Measurements from ENCODE around the gene ECHDC1. TPM values are rescaled to one million over a fixed set of nuclear protein-coding genes. Genes with fewer than 3 reads are reported as not detected.

The ECHDC1 gene
- total and polyA plus RNA-seq, 2 experiments from 2014 or later, result 60.8 to 75.6 TPM

DNA sequence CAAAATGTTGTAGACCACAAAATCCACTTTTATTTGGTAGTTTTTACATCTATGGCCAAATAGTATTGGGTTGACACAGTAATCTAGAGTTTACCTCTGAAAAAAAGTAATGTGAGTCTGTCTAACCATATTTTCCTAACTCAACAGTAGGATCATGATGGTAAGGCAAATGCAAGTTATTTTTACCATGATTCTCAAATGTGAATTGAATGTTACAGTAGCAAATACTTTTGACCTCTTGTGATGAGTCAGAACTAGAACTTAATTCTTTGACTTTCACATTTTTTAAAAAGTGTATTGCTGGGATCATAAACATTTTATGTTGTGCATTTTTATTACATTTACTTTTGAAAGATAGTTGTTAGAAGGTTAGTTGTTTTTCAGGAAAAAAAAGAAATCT lies 54.7 kb downstream of the ECHDC1 start:
- in situ Hi-C loops (cut with MboI), result no loop called here
- Histone ChIP-seq H3F3A (ENCODE audit: insufficient read depth) (peaks cover 32% of the 10 kb centered on the region; the same call in 1 of the 2 replicates), H2AFZ (no peak overlapping the region), H3K9me2 (ENCODE audit: insufficient read depth) (no peaks in the 10 kb centered on the region), H3K36me3 (ENCODE audit: low read depth) (peaks cover 60% of the 10 kb centered on the region), H3K9me3 (ENCODE audit: low read depth) (no peaks in the 10 kb centered on the region), H3K4me1 (ENCODE audit: insufficient read depth) (0 out of 2 replicates have a peak, but pooled peaks cover 4% of the 10 kb centered on the region), H3K4me3 (no peak overlapping the region), H3K4me2 (ENCODE audit: unreplicated experiment) (no peak overlapping the region), H3K9ac (no peak overlapping the region), H3K27ac (no peak overlapping the region), H3K27me3 (replicated peaks; ENCODE audit: insufficient read depth) (no peaks in the 10 kb centered on the region), H4K20me1 (ENCODE audit: insufficient read depth) (no peaks in the 10 kb centered on the region), H3K79me2 (ENCODE audit: insufficient read depth) (peaks cover 94% of the 10 kb centered on the region)
- peak; percentile 25 for DNase-seq
- TF ChIP-seq EZH2 (IDR thresholded peaks at IDR 0.05; ENCODE audit: insufficient read depth, poor library complexity, severe bottlenecking) (no peak), EZH2phosphoT487 (IDR thresholded peaks at IDR 0.05; ENCODE audit: insufficient read depth, low read depth) (no peak)

DNA sequence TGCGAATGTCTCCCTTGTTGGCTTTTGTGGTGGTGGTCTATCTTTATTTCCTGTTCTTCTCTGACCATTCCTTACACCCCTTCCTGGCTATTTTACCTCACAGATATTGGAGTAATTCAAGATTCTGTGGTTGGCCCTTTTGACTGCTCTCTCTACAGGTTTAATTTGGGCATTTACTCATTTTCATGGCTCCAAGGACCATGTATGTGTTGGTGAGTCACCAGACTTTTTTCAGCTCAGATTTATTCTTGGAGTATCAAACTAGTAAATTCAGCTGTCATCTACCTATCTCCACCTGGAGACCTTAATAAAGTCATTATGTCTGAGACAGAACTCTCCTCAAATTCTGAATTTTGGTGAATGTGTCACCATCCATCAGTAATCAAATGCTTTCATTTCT lies 61.2 kb downstream of the ECHDC1 start:
- H3K27me3 ChIP-seq (replicated peaks; ENCODE audit: insufficient read depth), result no peaks in the 10 kb centered on the region
- H3K4me2 ChIP-seq (ENCODE audit: unreplicated experiment), result no peak overlapping the region
- 0 out of 2 replicates have a peak, but pooled peaks cover 16% of the 10 kb centered on the region for H4K20me1 ChIP-seq (ENCODE audit: insufficient read depth)
- DNase-seq, result no peak
- no peak overlapping the region for H3K9ac ChIP-seq
- H2AFZ ChIP-seq, result no peak overlapping the region
- no peak overlapping the region for H3K4me3 ChIP-seq
- 97 to 100% methylated on average over 1 of the region's 1 CpG for WGBS, 2 experiments (ENCODE audit: low coverage in 1 of 2, low lambda C conversion rate in 2 of 2, missing lambda C conversion rate in 2 of 2)
- H3K36me3 ChIP-seq (ENCODE audit: low read depth), result peaks cover 59% of the 10 kb centered on the region
- no peak overlapping the region for H3K27ac ChIP-seq
- peaks cover 12% of the 10 kb centered on the region; the same call in 1 of the 2 replicates for H3F3A ChIP-seq (ENCODE audit: insufficient read depth)
- H3K79me2 ChIP-seq (ENCODE audit: insufficient read depth), result peaks cover 91% of the 10 kb centered on the region
- TF ChIP-seq EZH2phosphoT487 (IDR thresholded peaks at IDR 0.05; ENCODE audit: insufficient read depth, low read depth) (no peak), EZH2 (IDR thresholded peaks at IDR 0.05; ENCODE audit: insufficient read depth, poor library complexity, severe bottlenecking) (no peak)
- H3K9me3 ChIP-seq (ENCODE audit: low read depth), result no peaks in the 10 kb centered on the region
- H3K9me2 ChIP-seq (ENCODE audit: insufficient read depth), result no peaks in the 10 kb centered on the region
- in situ Hi-C loops (cut with MboI), result no loop called here
- H3K4me1 ChIP-seq (ENCODE audit: insufficient read depth), result no peaks in the 10 kb centered on the region

- H3K4me1 ChIP-seq (ENCODE audit: insufficient read depth), result no peaks in the 10 kb centered on the region
- peaks cover 12% of the 10 kb centered on the region; the same call in 1 of the 2 replicates for H3F3A ChIP-seq (ENCODE audit: insufficient read depth)
- H3K27ac ChIP-seq, result no peak overlapping the region
- H3K4me3 ChIP-seq, result no peak overlapping the region
- in situ Hi-C loops (cut with MboI), result no loop called here
- WGBS, 2 experiments (ENCODE audit: low coverage in 1 of 2, low lambda C conversion rate in 2 of 2, missing lambda C conversion rate in 2 of 2), result 95 to 96% methylated on average over 1 of the region's 1 CpG
- no peak for TF ChIP-seq EZH2 (IDR thresholded peaks at IDR 0.05; ENCODE audit: insufficient read depth, poor library complexity, severe bottlenecking)
- no peak for TF ChIP-seq EZH2phosphoT487 (IDR thresholded peaks at IDR 0.05; ENCODE audit: insufficient read depth, low read depth)
- no peaks in the 10 kb centered on the region for H3K9me2 ChIP-seq (ENCODE audit: insufficient read depth)
- peaks cover 93% of the 10 kb centered on the region for H3K79me2 ChIP-seq (ENCODE audit: insufficient read depth)
- no peaks in the 10 kb centered on the region for H3K9me3 ChIP-seq (ENCODE audit: low read depth)
- no peaks in the 10 kb centered on the region for H3K27me3 ChIP-seq (replicated peaks; ENCODE audit: insufficient read depth)
- no peak overlapping the region for H3K4me2 ChIP-seq (ENCODE audit: unreplicated experiment)
- no peak overlapping the region for H3K9ac ChIP-seq
- no peak for DNase-seq
- H2AFZ ChIP-seq, result no peak overlapping the region
- peaks cover 38% of the 10 kb centered on the region for H3K36me3 ChIP-seq (ENCODE audit: low read depth)
- H4K20me1 ChIP-seq (ENCODE audit: insufficient read depth), result peaks cover 23% of the 10 kb centered on the region
Measured at GRCh38 chr6:127279815-127280214, 63.6 kb downstream of the ECHDC1 start.

DNA sequence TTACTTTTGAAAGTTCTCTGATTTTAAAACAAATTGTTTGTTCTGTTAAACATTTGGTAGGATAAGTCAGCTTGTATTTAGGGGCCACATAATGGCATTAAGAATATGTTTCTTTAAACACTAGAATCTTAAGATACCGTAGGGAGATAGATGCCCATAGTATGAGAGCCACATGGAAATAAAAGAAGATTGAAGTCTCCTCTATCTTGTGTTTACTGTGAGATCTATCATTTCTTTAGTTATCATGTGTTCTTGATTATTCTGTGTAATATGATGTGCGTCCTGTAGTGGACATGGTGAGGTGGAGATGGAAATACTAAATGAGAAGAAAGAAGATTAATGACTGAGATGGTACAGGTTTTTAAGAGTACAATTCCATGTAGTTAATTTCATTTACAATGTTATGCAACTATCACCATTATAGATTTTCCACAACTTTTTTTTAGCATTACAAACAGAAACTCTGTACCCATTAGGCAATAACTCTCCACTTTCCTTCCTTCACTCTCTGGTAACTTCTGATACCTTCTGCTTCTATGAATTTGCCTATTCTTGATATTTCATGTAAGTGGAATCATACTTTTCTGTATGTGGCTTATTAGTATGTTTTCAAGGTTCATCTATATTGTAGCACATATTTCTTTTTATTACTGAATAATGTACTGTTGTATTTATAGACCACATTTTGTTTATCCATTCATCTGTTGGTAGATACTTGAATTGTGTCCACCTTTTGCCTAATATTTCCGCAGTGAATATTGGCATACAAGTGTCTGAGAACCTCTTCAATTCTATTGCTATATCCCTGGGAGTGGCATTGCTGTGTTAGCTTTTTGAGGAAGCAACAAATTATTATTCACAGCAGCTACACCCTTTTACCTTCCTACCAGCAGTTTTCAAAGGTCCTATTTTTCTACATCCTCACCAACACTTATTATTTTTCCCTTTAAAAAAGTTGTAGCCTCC lies 65.2 kb downstream of the ECHDC1 start:
- H3K4me2 ChIP-seq (ENCODE audit: unreplicated experiment), result no peak overlapping the region
- H3K36me3 ChIP-seq (ENCODE audit: low read depth), result peaks cover 26% of the 10 kb centered on the region
- peaks cover 36% of the 10 kb centered on the region for H4K20me1 ChIP-seq (ENCODE audit: insufficient read depth)
- no peak for TF ChIP-seq EZH2phosphoT487 (IDR thresholded peaks at IDR 0.05; ENCODE audit: insufficient read depth, low read depth)
- TF ChIP-seq EZH2 (IDR thresholded peaks at IDR 0.05; ENCODE audit: insufficient read depth, poor library complexity, severe bottlenecking), result no peak
- H2AFZ ChIP-seq, result no peak overlapping the region
- in situ Hi-C loops (cut with MboI), result no loop called here
- no peaks in the 10 kb centered on the region for H3K27me3 ChIP-seq (replicated peaks; ENCODE audit: insufficient read depth)
- H3K4me3 ChIP-seq, result no peak overlapping the region
- no peak overlapping the region for H3K9ac ChIP-seq
- no peaks in the 10 kb centered on the region for H3K4me1 ChIP-seq (ENCODE audit: insufficient read depth)
- no peaks in the 10 kb centered on the region for H3K9me2 ChIP-seq (ENCODE audit: insufficient read depth)
- H3K79me2 ChIP-seq (ENCODE audit: insufficient read depth), result peaks cover 93% of the 10 kb centered on the region
- no peak overlapping the region for H3K27ac ChIP-seq
- H3F3A ChIP-seq (ENCODE audit: insufficient read depth), result peaks cover 4% of the 10 kb centered on the region; the same call in 1 of the 2 replicates
- WGBS, 2 experiments (ENCODE audit: low coverage in 1 of 2, low lambda C conversion rate in 2 of 2, missing lambda C conversion rate in 2 of 2), result 73 to 79% methylated on average over 3 of the region's 3 CpGs
- no peak for DNase-seq
- no peaks in the 10 kb centered on the region for H3K9me3 ChIP-seq (ENCODE audit: low read depth)

All from GM23248 (cell line).